HepG2 (cell line): ENCODE data around the gene NOTUM. TPM values are rescaled to one million over a fixed set of nuclear protein-coding genes. Genes with fewer than 3 reads are reported as not detected.
A peak's percentile ranks its signal among the peaks of the same experiment; 100 is the strongest.

Source experiments
- ARHGAP35 ChIP-seq: sonication (generic); formaldehyde crosslinking; IDR thresholded peaks from 2 replicates; pipeline ENCODE4 v1.9.0; 2022; ENCODE audit warnings: mild to moderate bottlenecking, inconsistent platforms, moderate library complexity, missing genetic modification reagents, borderline replicate concordance
- CBFB ChIP-seq: sonication (generic); formaldehyde crosslinking; IDR thresholded peaks from 2 replicates; pipeline ENCODE4 v1.4.0; 2020; ENCODE audit warnings: missing genetic modification reagents
- EP300 ChIP-seq, 3 experiments: sonication (generic) in 1 of 3; formaldehyde crosslinking in 1 of 3; IDR thresholded peaks; 2 replicates each; pipeline versions ENCODE4 v1.5.1 to v1.6.1; 2011 to 2020; ENCODE audit warnings: low read depth in 2 of 3, low read length in 2 of 3, borderline replicate concordance in 1 of 3, improper control_type of control experiment in 1 of 3, mild to moderate bottlenecking in 1 of 3, missing genetic modification reagents in 1 of 3, moderate library complexity in 1 of 3
- MAF1 ChIP-seq: sonication (generic); formaldehyde crosslinking; IDR thresholded peaks from 2 replicates; pipeline ENCODE4 v1.5.0; 2020; ENCODE audit warnings: missing genetic modification reagents, borderline replicate concordance
- MAFG ChIP-seq: sonication (generic); formaldehyde crosslinking; IDR thresholded peaks from 2 replicates; pipeline ENCODE4 v1.5.1; 2020; ENCODE audit warnings: mild to moderate bottlenecking, missing genetic modification reagents
- MLLT10 ChIP-seq: sonication (generic); formaldehyde crosslinking; IDR thresholded peaks from 2 replicates; pipeline ENCODE4 v1.4.0; 2020; ENCODE audit warnings: missing genetic modification reagents
- NFE2L1 ChIP-seq: sonication (generic); formaldehyde crosslinking; IDR thresholded peaks from 2 replicates; pipeline ENCODE4 v1.4.0; 2020; ENCODE audit warnings: missing genetic modification reagents, mild to moderate bottlenecking, borderline replicate concordance
- NRL ChIP-seq: sonication (generic); formaldehyde crosslinking; IDR thresholded peaks from 2 replicates; pipeline ENCODE4 v1.5.0; 2020; ENCODE audit warnings: missing genetic modification reagents, mild to moderate bottlenecking, moderate library complexity, borderline replicate concordance
- PCBP2 ChIP-seq: fragments of 200-400 bp; formaldehyde crosslinking; optimal IDR thresholded peaks from 2 replicates; pipeline ENCODE3; 2018; ENCODE audit warnings: low read length, low read depth; ENCODE audit not compliant: poor library complexity, severe bottlenecking
- PHF5A ChIP-seq: IDR thresholded peaks from one replicate; pipeline ENCODE4 v1.6.1; 2018; ENCODE audit warnings: low read depth, missing genetic modification reagents; ENCODE audit not compliant: unreplicated experiment
- POLR2AphosphoS5 ChIP-seq: IDR thresholded peaks from 2 replicates; pipeline ENCODE4 v1.6.1; 2012; ENCODE audit warnings: low read depth, low read length
- RBM39 ChIP-seq: fragments of 200-400 bp; formaldehyde crosslinking; IDR thresholded peaks from one replicate; pipeline ENCODE4 v1.6.1; 2018; ENCODE audit warnings: antibody characterized with exemption, mild to moderate bottlenecking, low read depth, low read length; ENCODE audit not compliant: poor library complexity, severe bottlenecking
- SP1 ChIP-seq, 2 experiments: fragments of 450-650 bp in 1 of 2; sonication (generic) in 1 of 2; formaldehyde crosslinking in 1 of 2; IDR thresholded peaks; 2 replicates each; pipeline versions ENCODE4 v1.4.0 to v1.6.1; 2016 to 2020; ENCODE audit warnings: missing genetic modification reagents in 1 of 2
- TCF7 ChIP-seq: sonication (generic); IDR thresholded peaks from 2 replicates; pipeline ENCODE4 v1.6.1; 2016; ENCODE audit warnings: antibody characterized with exemption, low read depth
- TCF7L2 ChIP-seq: IDR thresholded peaks from 2 replicates; pipeline ENCODE4 v1.6.1; 2011; ENCODE audit warnings: mild to moderate bottlenecking, low read depth, low read length, moderate library complexity
- TEAD3 ChIP-seq: optimal IDR thresholded peaks from 2 replicates; pipeline ENCODE3; 2016; ENCODE audit warnings: borderline replicate concordance
- TGIF2 ChIP-seq: IDR thresholded peaks from 2 replicates; pipeline ENCODE4 v1.6.1; 2016; ENCODE audit warnings: control low read depth, missing compliant biosample characterization
- TMF1 ChIP-seq: sonication (generic); formaldehyde crosslinking; IDR thresholded peaks from 2 replicates; pipeline ENCODE4 v1.8.1; 2022; ENCODE audit warnings: low read depth, missing genetic modification reagents
- ZNF513 ChIP-seq: sonication (generic); formaldehyde crosslinking; conservative IDR thresholded peaks from 2 replicates; pipeline ENCODE4 v1.5.0; 2020; ENCODE audit warnings: missing genetic modification reagents
- ZNF878 ChIP-seq: sonication (generic); formaldehyde crosslinking; IDR thresholded peaks from 2 replicates; pipeline ENCODE4 v1.8.1; 2023; ENCODE audit warnings: mild to moderate bottlenecking, missing genetic modification reagents, moderate library complexity
- polyA plus RNA-seq, 8 experiments: library from polyadenylated mRNA; depleted of rRNA in 3 of 8; stranded (reverse) in 7 of 8; unstranded in 1 of 8; fragments of >200 nt; fragmentation: Illumina TruSeq in 4 of 8; extraction: Trizol in 4 of 8; gene quantifications; 2 replicates each; pipeline versions ENCODE4 v1.2.1 to v1.2.3, GENCODE V29; 2011 to 2016; ENCODE audit warnings: low read depth in 4 of 8, missing spikeins in 1 of 8, mixed read lengths in 1 of 8; ENCODE audit not compliant: insufficient read depth in 1 of 8
- total RNA-seq, 5 experiments: library from RNA; depleted of rRNA; stranded (reverse); fragments of >200 nt; fragmentation: Illumina TruSeq; extraction: Trizol; gene quantifications; 2 replicates each; pipeline ENCODE4 v1.2.3, GENCODE V29; 2016; ENCODE audit warnings: low read depth in 1 of 5
- TF ChIP-seq, protein P1 (sequence below): sonication (generic); formaldehyde crosslinking; IDR thresholded peaks from 2 replicates; pipeline ENCODE4 v1.4.0; 2020; ENCODE audit warnings: missing genetic modification reagents
- TF ChIP-seq, protein P2 (sequence below): sonication (generic); formaldehyde crosslinking; IDR thresholded peaks from 2 replicates; pipeline ENCODE4 v1.4.0; 2020; ENCODE audit warnings: missing genetic modification reagents, low read depth, mild to moderate bottlenecking, borderline replicate concordance
- TF ChIP-seq, protein P3 (sequence below): sonication (generic); formaldehyde crosslinking; IDR thresholded peaks from 2 replicates; pipeline ENCODE4 v1.4.0; 2020; ENCODE audit warnings: missing genetic modification reagents

Gene NOTUM
- total and polyA plus RNA-seq, 2 of the 13 experiments (the other 11 are each of a cell fraction or from before 2014, with no cell fraction given) = 150 to 160 TPM

GRCh38 chr17:81992306-81993102 is 31.5 kb upstream of the NOTUM start (continued):
- TF ChIP-seq, protein P1, sequence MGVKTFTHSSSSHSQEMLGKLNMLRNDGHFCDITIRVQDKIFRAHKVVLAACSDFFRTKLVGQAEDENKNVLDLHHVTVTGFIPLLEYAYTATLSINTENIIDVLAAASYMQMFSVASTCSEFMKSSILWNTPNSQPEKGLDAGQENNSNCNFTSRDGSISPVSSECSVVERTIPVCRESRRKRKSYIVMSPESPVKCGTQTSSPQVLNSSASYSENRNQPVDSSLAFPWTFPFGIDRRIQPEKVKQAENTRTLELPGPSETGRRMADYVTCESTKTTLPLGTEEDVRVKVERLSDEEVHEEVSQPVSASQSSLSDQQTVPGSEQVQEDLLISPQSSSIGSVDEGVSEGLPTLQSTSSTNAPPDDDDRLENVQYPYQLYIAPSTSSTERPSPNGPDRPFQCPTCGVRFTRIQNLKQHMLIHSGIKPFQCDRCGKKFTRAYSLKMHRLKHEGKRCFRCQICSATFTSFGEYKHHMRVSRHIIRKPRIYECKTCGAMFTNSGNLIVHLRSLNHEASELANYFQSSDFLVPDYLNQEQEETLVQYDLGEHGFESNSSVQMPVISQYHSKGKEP = peak; percentile 83
- TF ChIP-seq TCF7L2 = peak; percentile 94
- peak; percentile 69 to 89; a peak in 3 of 4 replicates for TF ChIP-seq EP300 (IDR thresholded peaks at IDR 0.05; ENCODE audit: low read depth in 2 of 2, low read length in 2 of 2)
- peak; percentile 90 for TF ChIP-seq EP300 (CRISPR knock-in tag; IDR thresholded peaks at IDR 0.05; ENCODE audit: borderline replicate concordance)
- TF ChIP-seq, protein P2, sequence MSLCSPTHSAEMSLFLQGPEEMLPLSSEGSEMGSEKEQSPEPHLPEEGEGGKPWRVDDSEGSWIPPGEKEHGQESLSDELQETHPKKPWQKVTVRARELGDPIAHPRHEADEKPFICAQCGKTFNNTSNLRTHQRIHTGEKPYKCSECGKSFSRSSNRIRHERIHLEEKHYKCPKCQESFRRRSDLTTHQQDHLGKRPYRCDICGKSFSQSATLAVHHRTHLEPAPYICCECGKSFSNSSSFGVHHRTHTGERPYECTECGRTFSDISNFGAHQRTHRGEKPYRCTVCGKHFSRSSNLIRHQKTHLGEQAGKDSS = peak; percentile 97
- TF ChIP-seq SP1 (IDR thresholded peaks at IDR 0.05) = no peak
- peak; percentile 78 for TF ChIP-seq SP1 (CRISPR knock-in tag; IDR thresholded peaks at IDR 0.05)
- peak; percentile 21 for TF ChIP-seq RBM39
- TF ChIP-seq MLLT10 (CRISPR knock-in tag) = no peak
- TF ChIP-seq PCBP2 = no peak
- no peak for TF ChIP-seq MAFG (CRISPR knock-in tag)
- TF ChIP-seq TCF7 = peak; percentile 99
- TF ChIP-seq, protein P3, sequence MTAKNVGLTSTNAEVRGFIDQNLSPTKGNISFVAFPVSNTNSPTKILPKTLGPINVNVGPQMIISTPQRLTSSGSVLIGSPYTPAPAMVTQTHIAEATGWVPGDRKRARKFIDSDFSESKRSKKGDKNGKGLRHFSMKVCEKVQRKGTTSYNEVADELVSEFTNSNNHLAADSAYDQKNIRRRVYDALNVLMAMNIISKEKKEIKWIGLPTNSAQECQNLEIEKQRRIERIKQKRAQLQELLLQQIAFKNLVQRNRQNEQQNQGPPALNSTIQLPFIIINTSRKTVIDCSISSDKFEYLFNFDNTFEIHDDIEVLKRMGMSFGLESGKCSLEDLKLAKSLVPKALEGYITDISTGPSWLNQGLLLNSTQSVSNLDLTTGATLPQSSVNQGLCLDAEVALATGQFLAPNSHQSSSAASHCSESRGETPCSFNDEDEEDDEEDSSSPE (CRISPR knock-in tag) = peak; percentile 93
- TF ChIP-seq TMF1 (CRISPR knock-in tag) = peak; percentile 96
- 0 out of 2 replicates have a peak, but pooled peaks have one; percentile 44 for TF ChIP-seq MAF1 (CRISPR knock-in tag)
- TF ChIP-seq CBFB (CRISPR knock-in tag) = peak; percentile 14; the same call in 1 of the 2 replicates
- TF ChIP-seq TGIF2 = peak; percentile 78; the same call in 1 of the 2 replicates
- TF ChIP-seq POLR2AphosphoS5 = peak; percentile 35; the same call in 1 of the 2 replicates
- TF ChIP-seq TEAD3 (CRISPR knock-in tag) = peak; percentile 81
- TF ChIP-seq ZNF878 (CRISPR knock-in tag) = peak; percentile 89
- TF ChIP-seq ARHGAP35 (CRISPR knock-in tag) = peak; percentile 91
- no peak; the same call in 1 of the 2 replicates for TF ChIP-seq NFE2L1 (CRISPR knock-in tag)
- no peak for TF ChIP-seq ZNF513 (CRISPR knock-in tag)
- TF ChIP-seq NRL (CRISPR knock-in tag) = peak; percentile 99
- peak; percentile 18 for TF ChIP-seq PHF5A
